Fibroblast of lung (primary cell): ENCODE measurements around the gene TMEM178B.

ENCODE experiments used
- EZH2 ChIP-seq: IDR thresholded peaks from 2 replicates; pipeline ENCODE4 v1.5.1; 2012; ENCODE audit warnings: low read length, control low read depth, mild to moderate bottlenecking; ENCODE audit errors: missing control alignments
- TF ChIP-seq, protein P1 (sequence below), 2 donors: IDR thresholded peaks in 1 of 2; conservative IDR thresholded peaks in 1 of 2; 1 replicate in 1 of 2; 2 replicates in 1 of 2; pipeline ENCODE4 v1.5.1; 2011 to 2012; ENCODE audit warnings: low read length in 2 of 2, control low read depth in 1 of 2, inconsistent platforms in 1 of 2, low read depth in 1 of 2, mild to moderate bottlenecking in 1 of 2

DNA sequence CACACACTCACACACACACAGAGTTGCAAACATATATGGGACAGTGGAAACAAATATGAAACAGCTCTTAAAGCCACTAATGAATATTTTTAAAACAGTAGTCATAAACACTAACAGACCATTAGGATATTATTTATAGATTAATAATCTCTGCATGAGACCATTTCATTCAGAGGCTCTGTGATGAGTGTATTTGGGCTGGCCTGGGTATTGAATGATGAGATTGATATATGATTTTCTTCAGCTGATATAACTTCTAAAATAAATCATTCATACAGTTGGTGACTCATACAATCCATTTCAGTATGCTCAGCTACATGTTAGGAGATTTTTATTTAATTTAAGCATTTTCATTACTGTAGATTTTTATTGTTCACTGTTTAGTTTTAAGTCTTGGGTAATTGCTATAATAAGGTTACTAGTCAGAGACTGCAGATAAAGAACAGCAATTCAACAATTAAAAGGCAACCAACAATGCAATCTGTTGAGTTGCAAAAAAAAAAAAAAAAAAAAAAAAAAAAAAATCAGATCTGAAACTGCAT lies 452.2 kb downstream of the TMEM178B start:
- TF ChIP-seq, protein P1, sequence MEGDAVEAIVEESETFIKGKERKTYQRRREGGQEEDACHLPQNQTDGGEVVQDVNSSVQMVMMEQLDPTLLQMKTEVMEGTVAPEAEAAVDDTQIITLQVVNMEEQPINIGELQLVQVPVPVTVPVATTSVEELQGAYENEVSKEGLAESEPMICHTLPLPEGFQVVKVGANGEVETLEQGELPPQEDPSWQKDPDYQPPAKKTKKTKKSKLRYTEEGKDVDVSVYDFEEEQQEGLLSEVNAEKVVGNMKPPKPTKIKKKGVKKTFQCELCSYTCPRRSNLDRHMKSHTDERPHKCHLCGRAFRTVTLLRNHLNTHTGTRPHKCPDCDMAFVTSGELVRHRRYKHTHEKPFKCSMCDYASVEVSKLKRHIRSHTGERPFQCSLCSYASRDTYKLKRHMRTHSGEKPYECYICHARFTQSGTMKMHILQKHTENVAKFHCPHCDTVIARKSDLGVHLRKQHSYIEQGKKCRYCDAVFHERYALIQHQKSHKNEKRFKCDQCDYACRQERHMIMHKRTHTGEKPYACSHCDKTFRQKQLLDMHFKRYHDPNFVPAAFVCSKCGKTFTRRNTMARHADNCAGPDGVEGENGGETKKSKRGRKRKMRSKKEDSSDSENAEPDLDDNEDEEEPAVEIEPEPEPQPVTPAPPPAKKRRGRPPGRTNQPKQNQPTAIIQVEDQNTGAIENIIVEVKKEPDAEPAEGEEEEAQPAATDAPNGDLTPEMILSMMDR (conservative IDR thresholded peaks at IDR 0.05 in 1 of 2, IDR thresholded peaks at IDR 0.05 in 1 of 2; ENCODE audit: low read depth in 1 of 2, low read length in 2 of 2) = no peak
- no peak for TF ChIP-seq EZH2
